ENCODE data around the gene PEX1.
"Not testable (repeated sequence)": the region's sequence is repeated elsewhere in the genome, so short reads cannot be mapped to it uniquely, and the experiment has no call there.

Gene PEX1

GRCh38 chr7:92460510-92460909 lies 67.8 kb downstream of the PEX1 start:
- no peak for DNase-seq (ENCODE audit: low spot score)

GRCh38 chr7:92460109-92460508 lies 68.2 kb downstream of the PEX1 start:
- DNase-seq (ENCODE audit: low spot score): no peak

DNA sequence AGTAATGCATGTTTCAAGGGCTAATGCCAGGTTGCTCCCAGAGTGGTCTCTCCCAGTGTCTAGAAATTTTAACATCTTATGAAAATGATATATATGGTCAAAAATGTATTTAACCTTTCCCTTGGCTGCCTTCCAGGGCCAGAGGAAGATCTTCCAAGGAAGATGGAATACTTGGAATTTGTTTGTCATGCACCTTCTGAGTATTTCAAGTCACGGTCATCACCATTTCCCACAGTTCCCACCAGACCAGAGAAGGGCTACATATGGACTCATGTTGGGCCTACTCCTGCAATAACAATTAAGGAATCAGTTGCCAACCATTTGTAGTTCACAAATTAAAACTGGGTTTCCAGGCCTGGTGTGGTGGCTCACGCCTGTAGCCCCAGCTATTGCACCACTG lies 72.1 kb downstream of the PEX1 start:
- DNase-seq (ENCODE audit: low spot score): no peak

- no peak for DNase-seq (ENCODE audit: low spot score)
Observed at GRCh38 chr7:92451645-92452044, 76.7 kb downstream of the PEX1 start.

DNA sequence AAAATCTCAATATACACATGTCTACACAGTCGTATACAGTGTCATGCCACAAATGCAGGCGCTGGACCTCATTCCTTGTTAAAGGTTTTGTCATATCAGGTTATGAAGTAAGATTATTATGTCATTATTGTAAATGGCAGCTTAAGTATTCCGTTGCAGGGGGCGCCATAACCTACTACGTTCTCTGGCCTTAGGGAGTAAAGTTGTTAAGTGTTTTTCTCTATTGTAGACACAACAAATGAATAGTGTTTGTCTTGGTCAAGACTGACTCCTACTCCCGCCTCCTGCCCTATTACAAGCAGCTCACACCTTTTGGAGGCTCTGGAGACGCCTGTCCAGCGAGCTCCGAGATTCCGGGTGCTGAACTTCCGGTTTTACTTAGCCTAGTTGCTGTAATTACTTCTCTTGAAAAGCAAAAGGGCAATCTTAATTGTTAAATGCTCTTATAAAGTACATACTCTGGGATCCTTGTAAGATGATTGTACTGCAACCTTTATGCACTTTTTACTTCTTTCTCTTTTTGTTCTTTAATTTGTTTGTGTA lies 80.0 kb downstream of the PEX1 start:
- peak; percentile 28 for DNase-seq (ENCODE audit: low spot score)

- DNase-seq (ENCODE audit: low spot score): peak; percentile 80
Observed at GRCh38 chr7:92447345-92448204, 80.7 kb downstream of the PEX1 start, which contains the start of gene GATAD1. Gene GATAD1, plus strand, starts transcription at chr7:92447482. Its CDS starts 248 bp downstream, at chr7:92447730.

DNA sequence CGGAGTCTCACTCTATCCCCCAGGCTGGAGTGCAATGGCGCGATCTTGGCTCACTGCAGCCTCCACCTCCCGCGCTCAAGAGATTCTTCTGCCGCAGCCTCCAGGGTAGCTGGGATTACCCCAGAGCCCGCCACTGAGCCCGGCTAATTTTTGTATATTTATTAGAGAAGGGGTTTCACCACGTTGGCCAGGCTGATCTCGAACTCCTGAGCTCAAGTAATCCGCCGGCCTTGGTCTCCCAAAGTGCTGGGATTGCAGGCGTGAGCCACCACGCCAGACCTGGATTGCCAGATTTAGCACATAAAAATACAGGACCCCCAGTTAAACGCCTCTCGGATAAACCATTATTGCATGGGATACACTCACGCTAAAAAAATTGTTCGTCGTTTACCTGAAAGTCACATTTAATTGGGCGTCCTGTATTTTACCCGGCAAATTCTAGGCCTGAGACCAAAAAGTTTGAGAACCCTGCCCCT lies 81.4 kb downstream of the PEX1 start:
- no peak for DNase-seq (ENCODE audit: low spot score)

GRCh38 chr7:92442720-92443119 lies 85.6 kb downstream of the PEX1 start:
- DNase-seq (ENCODE audit: low spot score): not testable (repeated sequence)

- DNase-seq (ENCODE audit: low spot score): no peak
Observed at GRCh38 chr7:92437956-92438491, 90.3 kb downstream of the PEX1 start.
